H9 (cell line): Measurements from ENCODE around the gene CFAP57. TPM values are rescaled to one million over a fixed set of nuclear protein-coding genes. Genes with fewer than 3 reads are reported as not detected.

Source experiments
- DNase-seq: peaks from one replicate; pipeline ENCODE4 v3.0.0-alpha.2; 2017
- H2AFZ ChIP-seq: one replicate; pipeline ENCODE4 v1.6.1; 2013; ENCODE audit warnings: mild to moderate bottlenecking, low read length, control low read depth, moderate library complexity
- H2AK5ac ChIP-seq: 2 replicates; pipeline ENCODE4 v1.6.1; 2013; ENCODE audit warnings: low read length, control low read depth, mixed read lengths; ENCODE audit not compliant: insufficient read length
- H2BK120ac ChIP-seq: one replicate; pipeline ENCODE4 v1.6.1; 2013; ENCODE audit warnings: low read depth, mild to moderate bottlenecking, low read length, control low read depth, inconsistent platforms; ENCODE audit not compliant: poor library complexity, severe bottlenecking
- H2BK12ac ChIP-seq: 2 replicates; pipeline ENCODE4 v1.6.1; 2013; ENCODE audit warnings: low read length, control low read depth, mixed read lengths, low read depth; ENCODE audit not compliant: insufficient read length
- H2BK15ac ChIP-seq: 2 replicates; pipeline ENCODE4 v1.6.1; 2013; ENCODE audit warnings: low read depth, low read length, control low read depth
- H2BK20ac ChIP-seq: one replicate; pipeline ENCODE4 v1.6.1; 2013; ENCODE audit warnings: low read depth, mild to moderate bottlenecking, low read length, control low read depth, inconsistent platforms; ENCODE audit not compliant: poor library complexity, severe bottlenecking
- H2BK5ac ChIP-seq: 2 replicates; pipeline ENCODE4 v1.6.1; 2013; ENCODE audit warnings: low read length, control low read depth, mixed read lengths; ENCODE audit not compliant: insufficient read length
- H3K14ac ChIP-seq: 2 replicates; pipeline ENCODE4 v1.6.1; 2013; ENCODE audit warnings: low read length, control low read depth; ENCODE audit not compliant: insufficient read depth
- H3K18ac ChIP-seq: 2 replicates; pipeline ENCODE4 v1.6.1; 2013; ENCODE audit warnings: low read depth, mild to moderate bottlenecking, mixed read lengths, low read length, control low read depth; ENCODE audit not compliant: insufficient read length
- H3K23ac ChIP-seq: 2 replicates; pipeline ENCODE4 v1.6.1; 2013; ENCODE audit warnings: low read length, control low read depth, mixed read lengths, low read depth; ENCODE audit not compliant: insufficient read length
- H3K23me2 ChIP-seq: 2 replicates; pipeline ENCODE4 v1.6.1; 2013; ENCODE audit warnings: low read depth, mild to moderate bottlenecking, mixed read lengths, low read length, control low read depth; ENCODE audit not compliant: insufficient read length, poor library complexity, severe bottlenecking
- H3K27ac ChIP-seq: 2 replicates; pipeline ENCODE4 v1.5.1; 2013; ENCODE audit warnings: low read length, control low read depth, mixed read lengths, low read depth; ENCODE audit not compliant: insufficient read length
- H3K27me3 ChIP-seq: 2 replicates; pipeline ENCODE4 v1.6.1; 2013; ENCODE audit warnings: low read length, control low read depth, inconsistent platforms; ENCODE audit not compliant: insufficient read depth
- H3K4ac ChIP-seq: 2 replicates; pipeline ENCODE4 v1.6.1; 2013; ENCODE audit warnings: low read depth, mild to moderate bottlenecking, control low read depth, inconsistent platforms, low read length, moderate library complexity
- H3K4me1 ChIP-seq: 2 replicates; pipeline ENCODE4 v1.6.1; 2013; ENCODE audit warnings: low read length, control low read depth, inconsistent platforms; ENCODE audit not compliant: insufficient read depth
- H3K4me2 ChIP-seq: 2 replicates; pipeline ENCODE4 v1.6.1; 2013; ENCODE audit warnings: low read length, control low read depth, mixed read lengths; ENCODE audit not compliant: insufficient read length, insufficient read depth
- H3K56ac ChIP-seq: 2 replicates; pipeline ENCODE4 v1.6.1; 2013; ENCODE audit warnings: low read depth, mild to moderate bottlenecking, mixed read lengths, low read length, control low read depth; ENCODE audit not compliant: insufficient read length
- H3K79me1 ChIP-seq: 2 replicates; pipeline ENCODE4 v1.6.1; 2013; ENCODE audit warnings: low read depth, mild to moderate bottlenecking, moderate library complexity, low read length, control low read depth, inconsistent platforms; ENCODE audit not compliant: insufficient read depth, poor library complexity, severe bottlenecking
- H3K79me2 ChIP-seq: 2 replicates; pipeline ENCODE4 v1.6.1; 2013; ENCODE audit warnings: low read length, control low read depth, inconsistent platforms; ENCODE audit not compliant: insufficient read depth
- H3K9ac ChIP-seq: 2 replicates; pipeline ENCODE4 v1.6.1; 2013; ENCODE audit warnings: low read length, control low read depth, mixed read lengths; ENCODE audit not compliant: insufficient read length; ENCODE audit errors: extremely low read depth
- H3K9me3 ChIP-seq: one replicate; pipeline ENCODE4 v1.6.1; 2013; ENCODE audit warnings: low read depth, low read length, inconsistent platforms; ENCODE audit not compliant: control insufficient read depth
- H3T11ph ChIP-seq: one replicate; pipeline ENCODE4 v1.6.1; 2013; ENCODE audit warnings: mild to moderate bottlenecking, low read length, control low read depth, inconsistent platforms
- H4K20me1 ChIP-seq: one replicate; pipeline ENCODE4 v1.6.1; 2013; ENCODE audit not compliant: control insufficient read depth, insufficient read length, insufficient read depth
- H4K5ac ChIP-seq: 2 replicates; pipeline ENCODE4 v1.6.1; 2013; ENCODE audit warnings: low read depth, mild to moderate bottlenecking, mixed read lengths, low read length, control low read depth; ENCODE audit not compliant: insufficient read length
- H4K8ac ChIP-seq: replicated peaks from 2 replicates; pipeline ENCODE4 v1.6.1; 2013; ENCODE audit warnings: low read length, control low read depth, mixed read lengths, low read depth; ENCODE audit not compliant: insufficient read length
- H4K91ac ChIP-seq: 2 replicates; pipeline ENCODE4 v1.6.1; 2013; ENCODE audit warnings: low read depth, mild to moderate bottlenecking, moderate library complexity, mixed read lengths, low read length, control low read depth; ENCODE audit not compliant: insufficient read length
- H3K27ac Mint-ChIP-seq, 3 experiments: 2 replicates in 2 of 3; 3 replicates in 1 of 3; pipeline ENCODE4 v1.8.0; 2020 to 2021; ENCODE audit warnings: mixed read lengths in 3 of 3, mild to moderate bottlenecking in 1 of 3, moderate library complexity in 1 of 3
- H3K27me3 Mint-ChIP-seq: 2 replicates; pipeline ENCODE4 v1.8.0; 2021; ENCODE audit warnings: low read depth, mild to moderate bottlenecking, moderate library complexity, mixed read lengths
- H3K36me3 Mint-ChIP-seq, 3 experiments: 2 replicates in 2 of 3; 3 replicates in 1 of 3; pipeline ENCODE4 v1.8.0; 2020 to 2021; ENCODE audit warnings: low read depth in 3 of 3, mixed read lengths in 3 of 3; ENCODE audit not compliant: insufficient read depth in 1 of 3
- H3K4me1 Mint-ChIP-seq, 2 experiments: 2 replicates each; pipeline ENCODE4 v1.8.0; 2020; ENCODE audit warnings: mixed read lengths in 2 of 2
- H3K4me3 Mint-ChIP-seq, 2 experiments: 2 replicates in 1 of 2; 3 replicates in 1 of 2; pipeline ENCODE4 v1.8.0; 2020 to 2021; ENCODE audit warnings: mild to moderate bottlenecking in 2 of 2, mixed read lengths in 2 of 2, moderate library complexity in 1 of 2
- H3K9me3 Mint-ChIP-seq, 2 experiments: 2 replicates in 1 of 2; 3 replicates in 1 of 2; pipeline ENCODE4 v1.8.0; 2020; ENCODE audit warnings: mild to moderate bottlenecking in 2 of 2, mixed read lengths in 2 of 2, moderate library complexity in 1 of 2
- CTCF ChIP-seq: fragments of 200-600 bp; sonication (generic); conservative IDR thresholded peaks from 3 replicates; pipeline ENCODE4 v1.8.0; 2021; ENCODE audit warnings: antibody characterized with exemption, mild to moderate bottlenecking
- WGBS: extraction: QIAGEN DNeasy Blood & Tissue Kit; methylation state at CpG from one replicate; pipeline ENCODE4 v1.1.7; 2013; ENCODE audit warnings: missing lambda C conversion rate, low lambda C conversion rate, mixed read lengths; ENCODE audit not compliant: insufficient read length; ENCODE audit errors: extremely low coverage; 5-methylcytosine and 5-hydroxymethylcytosine counted together
- total RNA-seq: library from RNA; stranded (reverse); gene quantifications from 2 replicates; pipeline ENCODE4 v1.2.1, GENCODE V29; 2021

Gene CFAP57
- total RNA-seq, 1 experiment from 2014 or later, result 0.33 TPM

- Histone ChIP-seq H3K18ac (no peak overlapping the region), H4K8ac (no peak overlapping the region), H2AFZ (no peak overlapping the region), H2BK12ac (no peak overlapping the region), H3K23ac (no peak overlapping the region), H2BK15ac (no peak overlapping the region), H2BK20ac (no peak overlapping the region), H3K56ac (no peak overlapping the region), H3K4ac (no peak overlapping the region), H3K23me2 (no peaks in the 10 kb centered on the region), H3K79me2 (no peaks in the 10 kb centered on the region), H3K9ac (no peak overlapping the region), H3T11ph (no peak overlapping the region), H2BK120ac (no peak overlapping the region), H3K27me3 (no peaks in the 10 kb centered on the region), H3K9me3 (peaks cover 25% of the 10 kb centered on the region), H3K4me1 (no peaks in the 10 kb centered on the region), H2AK5ac (no peak overlapping the region), H3K27ac (no peak overlapping the region), H4K20me1 (no peaks in the 10 kb centered on the region), H3K79me1 (no peaks in the 10 kb centered on the region), H3K4me2 (no peak overlapping the region), H4K5ac (no peak overlapping the region), H2BK5ac (no peak overlapping the region), H4K91ac (no peak overlapping the region), H3K14ac (no peak overlapping the region)
- Mint-ChIP-seq H3K36me3 (peaks cover 9 to 19% (median 12%) of the 10 kb centered on the region in 3 experiments), H3K4me1 (no peaks in the 10 kb centered on the region), H3K27ac (no peak overlapping the region), H3K9me3 (peaks cover 52 to 56% of the 10 kb centered on the region in 2 experiments), H3K27me3 (peaks cover 20% of the 10 kb centered on the region), H3K4me3 (no peak overlapping the region)
- WGBS, result no CpG with 5 or more reads among the region's 5 CpGs
- DNase-seq, result no peak
- no peak for TF ChIP-seq CTCF
Measured at GRCh38 chr1:43251024-43251423, 78.9 kb downstream of the CFAP57 start.
